ENCODE measurements around the gene CFL2.
"Not testable (repeated sequence)": the region's sequence is repeated elsewhere in the genome, so short reads cannot be mapped to it uniquely, and the experiment has no call there.

Gene CFL2

GRCh38 chr14:34741840-34742239, 27.4 kb upstream of the CFL2 start:
- TF ChIP-seq ZNF274 (IDR thresholded peaks at IDR 0.05; ENCODE audit: low read depth, low read length) (no peak), SUZ12 (IDR thresholded peaks at IDR 0.05; ENCODE audit: extremely low read depth, insufficient read depth, insufficient read length) (no peak), YY1 (IDR thresholded peaks at IDR 0.05; ENCODE audit: insufficient read depth, insufficient read length) (no peak)
- no peak overlapping the region for H3K9ac ChIP-seq (ENCODE audit: insufficient read length, low read depth)
- no peaks in the 10 kb centered on the region for H3K27me3 ChIP-seq (ENCODE audit: insufficient read depth, insufficient read length)

GRCh38 chr14:34740139-34740538, 25.7 kb upstream of the CFL2 start:
- H3K4me3 ChIP-seq (ENCODE audit: insufficient read length, low read depth); H3K9me3 ChIP-seq (ENCODE audit: insufficient read depth, low read length); H3K27me3 ChIP-seq (ENCODE audit: insufficient read depth, insufficient read length); H3K36me3 ChIP-seq (ENCODE audit: insufficient read depth, insufficient read length, low read length); DNase-seq (ENCODE audit: low read depth, low spot score); H3K9ac ChIP-seq (ENCODE audit: insufficient read length, low read depth); H3K4me1 ChIP-seq (ENCODE audit: insufficient read depth, insufficient read length): not testable (repeated sequence)

More at GRCh38 chr14:34741840-34742239, 27.4 kb upstream of the CFL2 start:
- Histone ChIP-seq H3K4me3 (ENCODE audit: insufficient read length, low read depth) (no peak overlapping the region), H3K36me3 (ENCODE audit: insufficient read depth, insufficient read length, low read length) (no peaks in the 10 kb centered on the region), H3K9me3 (ENCODE audit: insufficient read depth, low read length) (no peaks in the 10 kb centered on the region), H3K4me1 (ENCODE audit: insufficient read depth, insufficient read length) (no peaks in the 10 kb centered on the region)
- no peak for DNase-seq (ENCODE audit: low read depth, low spot score)

GRCh38 chr14:34737079-34737478, 22.7 kb upstream of the CFL2 start:
- not testable (repeated sequence) for H3K4me1 ChIP-seq (ENCODE audit: insufficient read depth, insufficient read length); H3K9ac ChIP-seq (ENCODE audit: insufficient read length, low read depth); DNase-seq (ENCODE audit: low read depth, low spot score); H3K9me3 ChIP-seq (ENCODE audit: insufficient read depth, low read length); H3K4me3 ChIP-seq (ENCODE audit: insufficient read length, low read depth); H3K36me3 ChIP-seq (ENCODE audit: insufficient read depth, insufficient read length, low read length); H3K27me3 ChIP-seq (ENCODE audit: insufficient read depth, insufficient read length)

- no peaks in the 10 kb centered on the region for H3K4me1 ChIP-seq (ENCODE audit: insufficient read depth, insufficient read length)
- no peak for TF ChIP-seq YY1 (IDR thresholded peaks at IDR 0.05; ENCODE audit: insufficient read depth, insufficient read length)
- TF ChIP-seq SUZ12 (IDR thresholded peaks at IDR 0.05; ENCODE audit: extremely low read depth, insufficient read depth, insufficient read length): no peak
- no peak for TF ChIP-seq ZNF274 (IDR thresholded peaks at IDR 0.05; ENCODE audit: low read depth, low read length)
Observed at GRCh38 chr14:34733245-34733644, 18.9 kb upstream of the CFL2 start.

GRCh38 chr14:34732802-34733201, 18.4 kb upstream of the CFL2 start:
- H3K27me3 ChIP-seq (ENCODE audit: insufficient read depth, insufficient read length): no peaks in the 10 kb centered on the region
- no peaks in the 10 kb centered on the region for H3K4me1 ChIP-seq (ENCODE audit: insufficient read depth, insufficient read length)
- H3K9ac ChIP-seq (ENCODE audit: insufficient read length, low read depth): no peak overlapping the region
- no peaks in the 10 kb centered on the region for H3K9me3 ChIP-seq (ENCODE audit: insufficient read depth, low read length)
- H3K4me3 ChIP-seq (ENCODE audit: insufficient read length, low read depth): no peak overlapping the region
- H3K36me3 ChIP-seq (ENCODE audit: insufficient read depth, insufficient read length, low read length): no peaks in the 10 kb centered on the region
- DNase-seq (ENCODE audit: low read depth, low spot score): no peak
- TF ChIP-seq YY1 (IDR thresholded peaks at IDR 0.05; ENCODE audit: insufficient read depth, insufficient read length) (no peak), ZNF274 (IDR thresholded peaks at IDR 0.05; ENCODE audit: low read depth, low read length) (no peak), SUZ12 (IDR thresholded peaks at IDR 0.05; ENCODE audit: extremely low read depth, insufficient read depth, insufficient read length) (no peak)

More at GRCh38 chr14:34733245-34733644, 18.9 kb upstream of the CFL2 start:
- Histone ChIP-seq H3K27me3 (ENCODE audit: insufficient read depth, insufficient read length) (no peaks in the 10 kb centered on the region), H3K9me3 (ENCODE audit: insufficient read depth, low read length) (no peaks in the 10 kb centered on the region), H3K4me3 (ENCODE audit: insufficient read length, low read depth) (no peak overlapping the region), H3K9ac (ENCODE audit: insufficient read length, low read depth) (no peak overlapping the region), H3K36me3 (ENCODE audit: insufficient read depth, insufficient read length, low read length) (no peaks in the 10 kb centered on the region)
- DNase-seq (ENCODE audit: low read depth, low spot score): no peak

GRCh38 chr14:34723867-34724266, 9.5 kb upstream of the CFL2 start:
- DNase-seq (ENCODE audit: low read depth, low spot score): no peak
- Histone ChIP-seq H3K9me3 (ENCODE audit: insufficient read depth, low read length) (no peaks in the 10 kb centered on the region), H3K4me1 (ENCODE audit: insufficient read depth, insufficient read length) (no peaks in the 10 kb centered on the region), H3K27me3 (ENCODE audit: insufficient read depth, insufficient read length) (no peaks in the 10 kb centered on the region), H3K9ac (ENCODE audit: insufficient read length, low read depth) (no peak overlapping the region), H3K36me3 (ENCODE audit: insufficient read depth, insufficient read length, low read length) (no peaks in the 10 kb centered on the region), H3K4me3 (ENCODE audit: insufficient read length, low read depth) (no peak overlapping the region)
- no peak for TF ChIP-seq ZNF274 (IDR thresholded peaks at IDR 0.05; ENCODE audit: low read depth, low read length)
- TF ChIP-seq YY1 (IDR thresholded peaks at IDR 0.05; ENCODE audit: insufficient read depth, insufficient read length): no peak
- no peak for TF ChIP-seq SUZ12 (IDR thresholded peaks at IDR 0.05; ENCODE audit: extremely low read depth, insufficient read depth, insufficient read length)

GRCh38 chr14:34722723-34723545, 8.5 kb upstream of the CFL2 start:
- Histone ChIP-seq H3K4me3 (ENCODE audit: insufficient read length, low read depth) (no peak overlapping the region), H3K4me1 (ENCODE audit: insufficient read depth, insufficient read length) (no peaks in the 10 kb centered on the region), H3K9me3 (ENCODE audit: insufficient read depth, low read length) (no peaks in the 10 kb centered on the region), H3K9ac (ENCODE audit: insufficient read length, low read depth) (no peak overlapping the region), H3K36me3 (ENCODE audit: insufficient read depth, insufficient read length, low read length) (no peaks in the 10 kb centered on the region), H3K27me3 (ENCODE audit: insufficient read depth, insufficient read length) (no peaks in the 10 kb centered on the region)
- TF ChIP-seq YY1 (IDR thresholded peaks at IDR 0.05; ENCODE audit: insufficient read depth, insufficient read length) (no peak), ZNF274 (IDR thresholded peaks at IDR 0.05; ENCODE audit: low read depth, low read length) (no peak), SUZ12 (IDR thresholded peaks at IDR 0.05; ENCODE audit: extremely low read depth, insufficient read depth, insufficient read length) (no peak)
- no peak for DNase-seq (ENCODE audit: low read depth, low spot score)

All from NT2/D1 (cell line).